Bronchial epithelial cell (primary cell): ENCODE measurements around the gene GBP4. TPM values are rescaled to one million over a fixed set of nuclear protein-coding genes. Genes with fewer than 3 reads are reported as not detected.

Source experiments
- DNase-seq: peaks from one replicate; pipeline ENCODE4 v3.0.0-alpha.2; 2010; ENCODE audit warnings: low read depth
- FAIRE-seq: peaks from 2 replicates; lab custom pipeline; 2011; peaks lifted over from hg19 to GRCh38; lab: Jason Lieb, UNC
- H3K27me3 ChIP-seq: 2 replicates; pipeline ENCODE4 v1.5.1; 2011; ENCODE audit warnings: low read length; ENCODE audit not compliant: control insufficient read depth, insufficient read depth
- H3K36me3 ChIP-seq: 2 replicates; pipeline ENCODE4 v1.5.1; 2011; ENCODE audit warnings: low read length; ENCODE audit not compliant: control insufficient read depth, insufficient read depth
- H3K4me3 ChIP-seq: 2 replicates; pipeline ENCODE4 v1.5.1; 2011; ENCODE audit warnings: mild to moderate bottlenecking, low read depth, low read length, control low read depth
- CTCF ChIP-seq: IDR thresholded peaks from 2 replicates; pipeline ENCODE4 v1.5.1; 2011; ENCODE audit warnings: mild to moderate bottlenecking, moderate library complexity, low read length, control low read depth, inconsistent platforms; ENCODE audit not compliant: insufficient read depth, severe bottlenecking
- total RNA-seq: library from RNA; depleted of rRNA; stranded (reverse); fragments of >200 nt; gene quantifications from 2 replicates; pipeline ENCODE4 v1.2.1, GENCODE V29; 2014

The GBP4 gene
- total RNA-seq, 1 donor from 2014 or later: under 0.01 TPM

GRCh38 chr1:89199525-89200031 is 836 bp upstream of the GBP4 start:
- DNase-seq (no peak), FAIRE-seq (no peak)
- TF ChIP-seq CTCF: no peak
- Histone ChIP-seq H3K27me3 (no peaks in the 10 kb centered on the region), H3K4me3 (no peak overlapping the region), H3K36me3 (no peaks in the 10 kb centered on the region)

GRCh38 chr1:89198081-89198480 is 661 bp downstream of the GBP4 start:
- FAIRE-seq (no peak), DNase-seq (no peak)
- Histone ChIP-seq H3K4me3 (no peak overlapping the region), H3K27me3 (no peaks in the 10 kb centered on the region), H3K36me3 (no peaks in the 10 kb centered on the region)
- no peak for TF ChIP-seq CTCF

- FAIRE-seq (no peak), DNase-seq (no peak)
- no peak for TF ChIP-seq CTCF
- no peaks in the 10 kb centered on the region for H3K36me3 ChIP-seq
- no peak overlapping the region for H3K4me3 ChIP-seq
- no peaks in the 10 kb centered on the region for H3K27me3 ChIP-seq
Measured at GRCh38 chr1:89195476-89195875, 3.3 kb downstream of the GBP4 start.

- no peak for FAIRE-seq
- TF ChIP-seq CTCF: no peak
- Histone ChIP-seq H3K36me3 (no peaks in the 10 kb centered on the region), H3K27me3 (no peaks in the 10 kb centered on the region), H3K4me3 (no peak overlapping the region)
- DNase-seq: no peak
Measured at GRCh38 chr1:89191314-89191713, 7.4 kb downstream of the GBP4 start.

GRCh38 chr1:89190017-89190416 is 8.7 kb downstream of the GBP4 start:
- H3K4me3 ChIP-seq: no peak overlapping the region

More at GRCh38 chr1:89190017-89190416, 8.7 kb downstream of the GBP4 start:
- TF ChIP-seq CTCF: no peak
- H3K27me3 ChIP-seq: no peaks in the 10 kb centered on the region
- FAIRE-seq (no peak), DNase-seq (no peak)
- H3K36me3 ChIP-seq: no peaks in the 10 kb centered on the region
